ENCODE data around the gene SEPTIN12.

The SEPTIN12 gene

DNA sequence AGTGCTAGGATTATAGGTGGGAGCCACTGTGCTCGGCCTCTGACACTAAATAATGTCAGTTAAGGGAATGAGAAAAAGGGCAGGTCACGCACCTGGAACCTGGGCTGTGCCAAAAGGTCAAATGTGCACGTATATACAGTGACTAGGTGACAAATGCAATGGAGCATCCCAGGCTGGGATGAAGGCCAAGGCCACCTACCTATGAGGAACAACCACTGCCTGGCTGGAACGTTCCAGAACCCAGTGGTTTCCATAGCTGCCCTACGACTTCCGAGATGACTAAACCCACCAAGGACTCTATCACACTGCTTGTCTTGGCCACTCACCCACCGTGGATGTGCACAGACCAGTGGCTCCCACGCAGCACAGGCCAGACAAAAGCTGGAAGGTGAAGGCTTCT is 37.2 kb downstream of the SEPTIN12 start:
- H4K20me1 ChIP-seq (ENCODE audit: control insufficient read depth, insufficient read depth, low read depth, low read length): no peaks in the 10 kb centered on the region
- TF ChIP-seq CTCF (IDR thresholded peaks at IDR 0.05; ENCODE audit: low read depth, low read length, poor library complexity, severe bottlenecking) (no peak), EZH2phosphoT487 (IDR thresholded peaks at IDR 0.05; ENCODE audit: borderline replicate concordance, low read length) (no peak)
- peaks cover 40% of the 10 kb centered on the region for H3K36me3 ChIP-seq (ENCODE audit: control insufficient read depth, low read length)

DNA sequence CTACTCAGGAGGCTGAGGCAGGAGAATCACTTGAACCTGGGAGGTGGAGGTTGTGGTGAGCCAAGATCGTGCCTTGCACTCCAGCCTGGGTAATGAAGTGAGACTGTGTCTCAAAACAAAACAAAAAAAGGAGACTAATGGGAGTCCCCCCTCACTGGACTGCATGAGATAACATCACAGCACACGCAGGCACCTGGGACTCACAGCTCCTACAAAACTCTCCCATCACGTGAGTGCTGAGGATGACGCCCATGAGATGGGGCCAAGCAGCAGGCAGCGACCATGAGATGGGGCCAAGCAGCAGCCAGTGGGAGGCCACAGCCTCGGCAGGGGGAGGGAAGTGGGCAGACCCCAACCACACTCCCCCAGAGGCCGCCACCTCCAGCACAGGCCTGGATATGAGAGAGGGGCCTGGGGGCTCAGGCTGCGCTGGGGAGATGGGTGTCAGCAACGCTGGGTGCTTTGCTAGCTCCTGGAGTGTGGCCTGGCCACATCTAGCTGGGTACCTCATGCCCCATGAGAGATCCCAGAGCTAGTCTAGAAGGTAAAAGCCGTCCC is 38.4 kb downstream of the SEPTIN12 start:
- H3K36me3 ChIP-seq (ENCODE audit: control insufficient read depth, low read length): peaks cover 32% of the 10 kb centered on the region
- H3K4me3 ChIP-seq (ENCODE audit: low read length): no peak overlapping the region
- H3K27me3 ChIP-seq (ENCODE audit: control insufficient read depth, low read length): no peaks in the 10 kb centered on the region
- H3K9me2 ChIP-seq (replicated peaks; ENCODE audit: control insufficient read depth, low read length): no peaks in the 10 kb centered on the region
- peaks cover 22% of the 10 kb centered on the region for H3K4me1 ChIP-seq (ENCODE audit: control insufficient read depth, low read length)
- H3F3A ChIP-seq (ENCODE audit: control insufficient read depth, insufficient read depth): no peaks in the 10 kb centered on the region
- no peaks in the 10 kb centered on the region for H3K79me2 ChIP-seq (ENCODE audit: control insufficient read depth, low read length)
- no peaks in the 10 kb centered on the region for H3K9me3 ChIP-seq (ENCODE audit: control insufficient read depth, insufficient read depth, low read length)
- no peaks in the 10 kb centered on the region for H4K20me1 ChIP-seq (ENCODE audit: control insufficient read depth, insufficient read depth, low read depth, low read length)
- no peak overlapping the region for H3K4me2 ChIP-seq (ENCODE audit: low read length)
- no peak overlapping the region for H3K27ac ChIP-seq (ENCODE audit: low read depth, low read length)
- TF ChIP-seq EZH2phosphoT487 (IDR thresholded peaks at IDR 0.05; ENCODE audit: borderline replicate concordance, low read length) (no peak), CTCF (IDR thresholded peaks at IDR 0.05; ENCODE audit: low read depth, low read length, poor library complexity, severe bottlenecking) (no peak)

More for the DNA sequence above, 37.2 kb downstream of the SEPTIN12 start:
- Histone ChIP-seq H3K9me2 (replicated peaks; ENCODE audit: control insufficient read depth, low read length) (no peaks in the 10 kb centered on the region), H3K9me3 (ENCODE audit: control insufficient read depth, insufficient read depth, low read length) (no peaks in the 10 kb centered on the region), H3K27ac (ENCODE audit: low read depth, low read length) (no peak overlapping the region), H3F3A (ENCODE audit: control insufficient read depth, insufficient read depth) (no peaks in the 10 kb centered on the region), H3K4me3 (ENCODE audit: low read length) (no peak overlapping the region), H3K79me2 (ENCODE audit: control insufficient read depth, low read length) (no peaks in the 10 kb centered on the region), H3K4me2 (ENCODE audit: low read length) (no peak overlapping the region), H3K4me1 (ENCODE audit: control insufficient read depth, low read length) (peaks cover 22% of the 10 kb centered on the region), H3K27me3 (ENCODE audit: control insufficient read depth, low read length) (no peaks in the 10 kb centered on the region)

DNA sequence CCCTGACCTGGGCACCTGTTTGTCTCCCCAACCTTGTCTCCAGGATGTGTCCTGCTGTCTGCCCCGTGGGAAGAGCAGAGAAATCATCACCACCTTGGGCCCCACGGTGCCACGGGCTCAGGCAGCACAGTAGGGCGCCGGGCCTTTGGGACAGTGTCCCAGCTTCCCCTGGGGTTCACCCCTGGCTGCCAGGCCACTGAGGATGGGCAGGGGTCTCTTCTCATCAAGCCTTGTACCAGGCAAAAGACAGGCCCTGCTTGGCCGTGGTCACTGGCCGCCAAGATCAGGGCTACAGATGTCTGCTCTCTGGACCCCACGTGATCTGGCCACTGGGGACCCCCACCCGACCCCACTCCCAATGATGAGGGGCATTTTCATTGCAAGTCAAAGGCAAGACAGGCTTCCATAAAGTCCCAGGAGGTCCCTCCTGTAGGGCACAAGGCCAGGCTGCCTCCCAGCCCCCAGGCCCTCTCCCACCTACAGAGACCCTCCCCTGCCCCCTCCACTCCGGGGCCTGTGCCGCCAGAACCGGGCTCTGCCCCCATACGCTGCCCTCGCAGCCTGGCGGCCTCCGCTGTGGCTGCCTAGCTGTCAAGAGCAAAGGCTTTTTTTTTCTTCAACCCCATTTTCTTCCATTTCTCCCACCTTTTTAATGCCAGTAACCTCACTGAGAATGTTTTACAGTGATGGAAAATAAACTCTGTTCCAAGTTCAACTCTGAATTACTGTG is 39.3 kb downstream of the SEPTIN12 start:
- no peaks in the 10 kb centered on the region for H3K79me2 ChIP-seq (ENCODE audit: control insufficient read depth, low read length)
- H3K36me3 ChIP-seq (ENCODE audit: control insufficient read depth, low read length): peaks cover 31% of the 10 kb centered on the region
- H3F3A ChIP-seq (ENCODE audit: control insufficient read depth, insufficient read depth): no peaks in the 10 kb centered on the region
- H4K20me1 ChIP-seq (ENCODE audit: control insufficient read depth, insufficient read depth, low read depth, low read length): no peaks in the 10 kb centered on the region
- H3K9me3 ChIP-seq (ENCODE audit: control insufficient read depth, insufficient read depth, low read length): no peaks in the 10 kb centered on the region
- H3K4me1 ChIP-seq (ENCODE audit: control insufficient read depth, low read length): peaks cover 22% of the 10 kb centered on the region
- TF ChIP-seq CTCF (IDR thresholded peaks at IDR 0.05; ENCODE audit: low read depth, low read length, poor library complexity, severe bottlenecking) (no peak), EZH2phosphoT487 (IDR thresholded peaks at IDR 0.05; ENCODE audit: borderline replicate concordance, low read length) (no peak)
- H3K9me2 ChIP-seq (replicated peaks; ENCODE audit: control insufficient read depth, low read length): no peaks in the 10 kb centered on the region
- no peak overlapping the region for H3K4me3 ChIP-seq (ENCODE audit: low read length)
- H3K27ac ChIP-seq (ENCODE audit: low read depth, low read length): no peak overlapping the region
- no peak overlapping the region for H3K4me2 ChIP-seq (ENCODE audit: low read length)
- no peaks in the 10 kb centered on the region for H3K27me3 ChIP-seq (ENCODE audit: control insufficient read depth, low read length)

Data from DOHH2 (cell line).